Tibial nerve (tissue), 4 donors: ENCODE results near the gene IL1RL2. TPM values are rescaled to one million over a fixed set of nuclear protein-coding genes. Genes with fewer than 3 reads are reported as not detected.

ENCODE experiments used
- DNase-seq, 2 donors: peaks; one replicate each; pipeline ENCODE4 v3.0.0-alpha.2; 2019; ENCODE audit warnings: low spot score in 2 of 2
- H3K27ac ChIP-seq, 4 donors: fragments of 200-600 bp; sonication (generic) in 3 of 4; one replicate each; pipeline ENCODE4 v1.5.1; 2017 to 2019; ENCODE audit warnings: mild to moderate bottlenecking in 1 of 4
- H3K27me3 ChIP-seq, 2 donors: fragments of 200-600 bp; sonication (generic) in 1 of 2; one replicate each; pipeline versions ENCODE4 v1.5.1 to v1.6.0; 2017 to 2019
- H3K36me3 ChIP-seq, 3 donors: fragments of 200-600 bp; sonication (generic); one replicate each; pipeline ENCODE4 v1.5.1; 2018 to 2019
- H3K4me1 ChIP-seq, 4 donors: fragments of 200-600 bp; sonication (generic) in 3 of 4; one replicate each; pipeline ENCODE4 v1.5.1; 2017 to 2019
- H3K4me3 ChIP-seq, 4 donors: fragments of 200-600 bp; sonication (generic) in 3 of 4; one replicate each; pipeline ENCODE4 v1.5.1; 2017 to 2019; ENCODE audit warnings: mild to moderate bottlenecking in 1 of 4, moderate library complexity in 1 of 4
- H3K9me3 ChIP-seq, 4 donors: fragments of 200-600 bp; sonication (generic) in 3 of 4; one replicate each; pipeline ENCODE4 v1.5.1; 2017 to 2019
- CTCF ChIP-seq, 5 experiments: fragments of 200-600 bp in 3 of 5; fragments of 450-650 bp in 2 of 5; sonication (generic) in 3 of 5; IDR thresholded peaks; one replicate each; pipeline ENCODE4 v1.5.1; 2016 to 2019; ENCODE audit warnings: antibody characterized with exemption in 5 of 5, mild to moderate bottlenecking in 3 of 5, moderate library complexity in 2 of 5
- EP300 ChIP-seq, 2 donors: sonication (generic); formaldehyde crosslinking; IDR thresholded peaks; one replicate each; pipeline ENCODE4 v1.6.1; 2017; ENCODE audit warnings: antibody characterized with exemption in 2 of 2, mild to moderate bottlenecking in 1 of 2
- POLR2A ChIP-seq, 2 donors: fragments of 450-650 bp; IDR thresholded peaks; one replicate each; pipeline ENCODE4 v1.6.1; 2017; ENCODE audit warnings: antibody characterized with exemption in 2 of 2, mild to moderate bottlenecking in 2 of 2, moderate library complexity in 2 of 2
- WGBS, 2 donors: methylation state at CpG; one replicate each; pipeline ENCODE4 v1.1.5; 2018; 5-methylcytosine and 5-hydroxymethylcytosine counted together
- total RNA-seq, 4 donors: library from RNA; depleted of rRNA; stranded (reverse); fragments of >200 nt; gene quantifications; one replicate each; pipeline ENCODE4 v1.1.0, GENCODE V29; 2016

The IL1RL2 gene
- total RNA-seq, 4 donors from 2014 or later, result 0.30 TPM; not detected in 3

- Histone ChIP-seq H3K4me1 (peaks cover 0 to 9% (median 2%) of the 10 kb centered on the region in 4 donors), H3K4me3 (no peak overlapping the region), H3K9me3 (no peaks in the 10 kb centered on the region), H3K27ac (peak overlapping the region in 1 of 4 donors; percentile 80), H3K27me3 (no peaks in the 10 kb centered on the region), H3K36me3 (no peaks in the 10 kb centered on the region)
- WGBS, 2 donors, result 95 to 100% methylated on average over 2 of the region's 2 CpGs
- no peak for TF ChIP-seq EP300 (IDR thresholded peaks at IDR 0.05)
- no peak for TF ChIP-seq POLR2A (IDR thresholded peaks at IDR 0.05)
- TF ChIP-seq CTCF (IDR thresholded peaks at IDR 0.05), result no peak
- no peak for DNase-seq
These were observed 52.0 kb downstream of the IL1RL2 start for GRCh38 chr2:102238778-102239177.

GRCh38 chr2:102239344-102239743, 52.5 kb downstream of the IL1RL2 start:
- Histone ChIP-seq H3K9me3 (no peaks in the 10 kb centered on the region), H3K36me3 (no peaks in the 10 kb centered on the region), H3K4me1 (peaks cover 0 to 9% (median 2%) of the 10 kb centered on the region in 4 donors), H3K27ac (peak overlapping the region in 1 of 4 donors; percentile 80), H3K27me3 (no peaks in the 10 kb centered on the region), H3K4me3 (no peak overlapping the region)
- WGBS, 2 donors, result 96 to 98% methylated on average over 7 of the region's 7 CpGs
- no peak for TF ChIP-seq POLR2A (IDR thresholded peaks at IDR 0.05)
- TF ChIP-seq CTCF (IDR thresholded peaks at IDR 0.05), result no peak
- TF ChIP-seq EP300 (IDR thresholded peaks at IDR 0.05), result no peak
- no peak for DNase-seq

GRCh38 chr2:102240640-102241370, 54.0 kb downstream of the IL1RL2 start:
- DNase-seq, result peak; percentile 80 to 88

GRCh38 chr2:102241616-102242305, 54.9 kb downstream of the IL1RL2 start:
- no peaks in the 10 kb centered on the region for H3K36me3 ChIP-seq
- H3K4me1 ChIP-seq, result peaks cover 0 to 9% (median 2%) of the 10 kb centered on the region in 4 donors
- H3K27me3 ChIP-seq, result no peaks in the 10 kb centered on the region
- H3K9me3 ChIP-seq, result no peaks in the 10 kb centered on the region
- TF ChIP-seq POLR2A (IDR thresholded peaks at IDR 0.05), result no peak
- TF ChIP-seq EP300 (IDR thresholded peaks at IDR 0.05), result no peak
- no peak for TF ChIP-seq CTCF (IDR thresholded peaks at IDR 0.05)
- no peak overlapping the region for H3K27ac ChIP-seq
- DNase-seq, result no peak
- 84 to 85% methylated on average over 6 of the region's 6 CpGs for WGBS, 2 donors
- H3K4me3 ChIP-seq, result no peak overlapping the region

More at GRCh38 chr2:102240640-102241370, 54.0 kb downstream of the IL1RL2 start:
- no peaks in the 10 kb centered on the region for H3K9me3 ChIP-seq
- TF ChIP-seq CTCF (IDR thresholded peaks at IDR 0.05) (peak; percentile 95 to 98 (median 96)), EP300 (IDR thresholded peaks at IDR 0.05) (peak; percentile 88 to 92), POLR2A (IDR thresholded peaks at IDR 0.05) (no peak)
- H3K4me3 ChIP-seq, result no peak overlapping the region
- H3K27ac ChIP-seq, result peak overlapping the region in 3 of 4 donors; percentile 61 to 81 (median 80)
- no peaks in the 10 kb centered on the region for H3K36me3 ChIP-seq
- H3K4me1 ChIP-seq, result peaks cover 0 to 9% (median 2%) of the 10 kb centered on the region in 4 donors
- H3K27me3 ChIP-seq, result no peaks in the 10 kb centered on the region
- WGBS, 2 donors, result 11 to 13% methylated on average over 22 of the region's 22 CpGs
